Keratinocyte (primary cell): ENCODE data around the gene LHFPL2. TPM values are rescaled to one million over a fixed set of nuclear protein-coding genes. Genes with fewer than 3 reads are reported as not detected.

ENCODE experiments used
- DNase-seq: peaks from one replicate; pipeline ENCODE4 v3.0.0-alpha.2; 2011; ENCODE audit warnings: low read depth, missing footprints, low spot score
- FAIRE-seq: peaks from 2 replicates; lab custom pipeline; 2011; peaks lifted over from hg19 to GRCh38; lab: Jason Lieb, UNC
- H2AFZ ChIP-seq: 2 replicates; pipeline ENCODE4 v1.6.0; 2012; ENCODE audit warnings: low read length, control low read depth, inconsistent platforms; ENCODE audit not compliant: control insufficient read depth
- H3K27ac ChIP-seq: 2 replicates; pipeline ENCODE4 v1.5.1; 2011; ENCODE audit warnings: low read length; ENCODE audit not compliant: control insufficient read depth, insufficient read depth
- H3K27me3 ChIP-seq: 3 replicates; pipeline ENCODE4 v1.6.0; 2011; ENCODE audit warnings: low read length; ENCODE audit not compliant: control insufficient read depth, insufficient read depth; ENCODE audit errors: extremely low read depth
- H3K36me3 ChIP-seq, 2 experiments: 2 replicates in 1 of 2; 3 replicates in 1 of 2; pipeline ENCODE4 v1.5.1; 2011; ENCODE audit warnings: low read length in 2 of 2, mild to moderate bottlenecking in 1 of 2; ENCODE audit not compliant: control insufficient read depth in 2 of 2, insufficient read depth in 2 of 2; ENCODE audit errors: extremely low read depth in 1 of 2
- H3K4me1 ChIP-seq: 3 replicates; pipeline ENCODE4 v1.5.1; 2011; ENCODE audit warnings: low read length; ENCODE audit not compliant: control insufficient read depth, insufficient read depth; ENCODE audit errors: extremely low read depth
- H3K4me2 ChIP-seq: 3 replicates; pipeline ENCODE4 v1.6.0; 2011; ENCODE audit warnings: low read depth, low read length; ENCODE audit not compliant: control insufficient read depth, insufficient read depth; ENCODE audit errors: extremely low read depth
- H3K4me3 ChIP-seq, 3 experiments: fragments of 200-600 bp in 1 of 3; sonication (generic) in 1 of 3; 2 replicates in 2 of 3; 3 replicates in 1 of 3; pipeline ENCODE4 v1.5.1; 2011 to 2016; ENCODE audit warnings: low read length in 3 of 3, mild to moderate bottlenecking in 3 of 3, control low read depth in 2 of 3, inconsistent platforms in 1 of 3, low read depth in 1 of 3, mixed read lengths in 1 of 3, mixed run types in 1 of 3, moderate library complexity in 1 of 3; ENCODE audit not compliant: control insufficient read depth in 2 of 3, insufficient read depth in 2 of 3; ENCODE audit errors: extremely low read depth in 1 of 3
- H3K79me2 ChIP-seq: 2 replicates; pipeline ENCODE4 v1.6.0; 2012; ENCODE audit warnings: low read length; ENCODE audit not compliant: control insufficient read depth, insufficient read depth
- H3K9ac ChIP-seq: 3 replicates; pipeline ENCODE4 v1.6.0; 2011; ENCODE audit warnings: low read length; ENCODE audit not compliant: control insufficient read depth, insufficient read depth; ENCODE audit errors: extremely low read depth
- H3K9me1 ChIP-seq: 3 replicates; pipeline ENCODE4 v1.6.0; 2011; ENCODE audit warnings: low read length; ENCODE audit not compliant: control insufficient read depth, insufficient read depth; ENCODE audit errors: extremely low read depth
- H3K9me3 ChIP-seq: 2 replicates; pipeline ENCODE4 v1.5.1; 2012; ENCODE audit warnings: low read depth, low read length; ENCODE audit not compliant: control insufficient read depth
- H4K20me1 ChIP-seq: 3 replicates; pipeline ENCODE4 v1.6.0; 2011; ENCODE audit warnings: low read length; ENCODE audit not compliant: control insufficient read depth, insufficient read depth; ENCODE audit errors: extremely low read depth
- EZH2 ChIP-seq: IDR thresholded peaks from one replicate; pipeline ENCODE4 v1.6.1; 2012; ENCODE audit warnings: inconsistent platforms, mild to moderate bottlenecking, low read length, moderate library complexity
- dilution Hi-C: fragments of 300-500 bp; cut with MboI; formaldehyde crosslinking; loops from one replicate; pipeline ENCODE4 v1.7.0; 2020; ENCODE audit warnings: low sequenced_read_pairs; ENCODE audit not compliant: extremely low pct_ligation_motif_present
- polyA plus RNA-seq, 5 experiments: library from polyadenylated mRNA; depleted of rRNA in 3 of 5; stranded (reverse) in 3 of 5; stranded (forward) in 1 of 5; unstranded in 1 of 5; fragments of >200 nt; gene quantifications; 1 replicate in 1 of 5; 2 replicates in 3 of 5; 3 replicates in 1 of 5; pipeline versions ENCODE4 v1.2.1 to v1.2.3, GENCODE V29; 2011 to 2012; ENCODE audit warnings: missing spikeins in 2 of 5, low read depth in 1 of 5, low replicate concordance in 1 of 5
- TF ChIP-seq, protein P1 (sequence below), 3 experiments: IDR thresholded peaks in 1 of 3; conservative IDR thresholded peaks in 1 of 3; optimal IDR thresholded peaks in 1 of 3; 2 replicates in 2 of 3; 3 replicates in 1 of 3; pipeline versions ENCODE3 to v1.5.1; 2011; ENCODE audit warnings: low read length in 3 of 3, mild to moderate bottlenecking in 3 of 3, moderate library complexity in 2 of 3, control low read depth in 1 of 3, inconsistent platforms in 1 of 3; ENCODE audit not compliant: insufficient read depth in 2 of 3; ENCODE audit errors: extremely low read depth in 1 of 3

The LHFPL2 gene
- polyA plus RNA-seq, 1 donor (not counting 4 experiments of a cell fraction or from before 2014, with no cell fraction given) = 11.4 TPM

DNA sequence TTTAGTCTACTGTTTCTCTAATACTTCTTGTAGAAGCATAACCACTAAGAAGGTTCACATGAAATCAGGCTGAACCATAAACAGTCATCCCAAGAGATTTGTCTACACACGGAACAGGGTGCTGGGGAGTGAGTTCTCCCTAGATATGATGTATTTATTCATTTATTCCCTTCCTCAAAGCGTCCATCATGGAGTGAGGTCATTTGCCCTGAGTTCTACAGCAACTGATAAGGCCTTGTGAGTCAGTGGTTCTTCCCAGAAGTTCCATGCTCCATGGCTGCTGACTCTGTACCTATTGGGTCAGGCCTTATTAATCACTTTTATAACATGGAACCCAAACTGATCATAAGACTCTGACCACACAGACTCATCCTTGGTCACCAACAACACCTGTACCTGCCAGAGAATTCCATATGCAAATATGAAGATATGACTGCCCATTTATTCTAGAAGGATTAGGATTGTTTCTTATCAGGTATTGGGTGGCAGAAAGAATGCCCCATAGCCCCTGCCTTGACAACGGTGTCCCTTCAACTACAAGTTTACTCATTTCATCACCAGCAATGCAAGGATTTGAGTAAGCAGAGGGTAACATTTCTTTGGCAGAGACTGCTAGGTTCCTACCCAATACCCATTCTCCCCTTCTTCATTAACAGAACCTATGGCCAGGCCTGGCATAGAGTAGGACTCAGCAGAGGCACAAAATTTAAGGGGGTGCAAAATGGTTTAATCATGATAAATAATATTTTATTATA lies 118.1 kb downstream of the LHFPL2 start:
- no peaks in the 10 kb centered on the region for H4K20me1 ChIP-seq
- no peaks in the 10 kb centered on the region for H3K9me3 ChIP-seq
- DNase-seq (peak; percentile 84), FAIRE-seq (peak; percentile 67)
- dilution Hi-C loops = no loop called here
- H3K79me2 ChIP-seq = peaks cover 8% of the 10 kb centered on the region
- H3K9me1 ChIP-seq = no peaks in the 10 kb centered on the region
- H3K4me1 ChIP-seq = peaks cover 51% of the 10 kb centered on the region
- H3K27me3 ChIP-seq = no peaks in the 10 kb centered on the region
- H2AFZ ChIP-seq = no peak overlapping the region
- TF ChIP-seq, protein P1, sequence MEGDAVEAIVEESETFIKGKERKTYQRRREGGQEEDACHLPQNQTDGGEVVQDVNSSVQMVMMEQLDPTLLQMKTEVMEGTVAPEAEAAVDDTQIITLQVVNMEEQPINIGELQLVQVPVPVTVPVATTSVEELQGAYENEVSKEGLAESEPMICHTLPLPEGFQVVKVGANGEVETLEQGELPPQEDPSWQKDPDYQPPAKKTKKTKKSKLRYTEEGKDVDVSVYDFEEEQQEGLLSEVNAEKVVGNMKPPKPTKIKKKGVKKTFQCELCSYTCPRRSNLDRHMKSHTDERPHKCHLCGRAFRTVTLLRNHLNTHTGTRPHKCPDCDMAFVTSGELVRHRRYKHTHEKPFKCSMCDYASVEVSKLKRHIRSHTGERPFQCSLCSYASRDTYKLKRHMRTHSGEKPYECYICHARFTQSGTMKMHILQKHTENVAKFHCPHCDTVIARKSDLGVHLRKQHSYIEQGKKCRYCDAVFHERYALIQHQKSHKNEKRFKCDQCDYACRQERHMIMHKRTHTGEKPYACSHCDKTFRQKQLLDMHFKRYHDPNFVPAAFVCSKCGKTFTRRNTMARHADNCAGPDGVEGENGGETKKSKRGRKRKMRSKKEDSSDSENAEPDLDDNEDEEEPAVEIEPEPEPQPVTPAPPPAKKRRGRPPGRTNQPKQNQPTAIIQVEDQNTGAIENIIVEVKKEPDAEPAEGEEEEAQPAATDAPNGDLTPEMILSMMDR (optimal IDR thresholded peaks at IDR 0.05 in 1 of 3, IDR thresholded peaks at IDR 0.05 in 1 of 3, conservative IDR thresholded peaks at IDR 0.05 in 1 of 3; ENCODE audit: extremely low read depth in 1 of 3, insufficient read depth in 2 of 3, low read length in 3 of 3) = no peak
- no peak for TF ChIP-seq EZH2
- H3K9ac ChIP-seq = peak overlapping the region; percentile 58
- H3K4me3 ChIP-seq = no peak overlapping the region
- peak overlapping the region; percentile 16 for H3K4me2 ChIP-seq
- H3K27ac ChIP-seq = peak overlapping the region; percentile 96
- no peaks in the 10 kb centered on the region for H3K36me3 ChIP-seq

DNA sequence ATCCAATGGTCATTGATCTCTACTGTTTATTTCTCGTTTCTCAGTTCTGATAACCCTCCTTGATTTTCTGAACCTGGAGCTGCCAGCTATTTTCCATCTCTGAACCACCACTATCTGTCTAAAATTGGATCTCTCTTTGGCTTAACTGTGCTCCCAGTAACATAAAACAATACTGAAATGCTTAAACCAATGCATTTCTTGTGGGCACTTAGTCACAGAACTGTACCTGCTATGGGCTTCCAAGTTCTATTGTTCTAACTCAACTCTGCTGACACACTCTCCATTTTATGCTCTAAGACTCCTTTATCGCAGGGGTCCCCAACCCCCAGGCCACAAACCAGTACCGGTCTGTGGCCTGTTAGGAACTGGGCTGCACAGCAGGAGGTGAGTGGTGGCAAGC lies 120.6 kb downstream of the LHFPL2 start:
- Histone ChIP-seq H3K9ac (peak overlapping the region; percentile 61), H3K4me3 (no peak overlapping the region), H3K9me3 (no peaks in the 10 kb centered on the region), H4K20me1 (no peaks in the 10 kb centered on the region), H2AFZ (no peak overlapping the region), H3K27ac (peak overlapping the region; percentile 96), H3K9me1 (no peaks in the 10 kb centered on the region), H3K36me3 (peaks cover 0 to 2% of the 10 kb centered on the region in 2 experiments), H3K27me3 (no peaks in the 10 kb centered on the region), H3K4me2 (peak overlapping the region; percentile 61), H3K79me2 (peaks cover 2% of the 10 kb centered on the region), H3K4me1 (peaks cover 51% of the 10 kb centered on the region)
- FAIRE-seq (no peak), DNase-seq (no peak)
- dilution Hi-C loops = no loop called here
- no peak for TF ChIP-seq EZH2
- TF ChIP-seq, protein P1 (optimal IDR thresholded peaks at IDR 0.05 in 1 of 3, IDR thresholded peaks at IDR 0.05 in 1 of 3, conservative IDR thresholded peaks at IDR 0.05 in 1 of 3; ENCODE audit: extremely low read depth in 1 of 3, insufficient read depth in 2 of 3, low read length in 3 of 3) = no peak
